Fibroblast of pulmonary artery (primary cell): Measurements from ENCODE around the gene SPPL2C.

Experiments used
- DNase-seq: peaks from one replicate; pipeline ENCODE4 v3.0.0-alpha.2; 2010; ENCODE audit warnings: low read depth
- H3K4me3 ChIP-seq: replicated peaks from 2 replicates; pipeline ENCODE4 v1.5.1; 2011; ENCODE audit warnings: low read depth, mild to moderate bottlenecking, control low read depth, low read length, moderate library complexity
- CTCF ChIP-seq: IDR thresholded peaks from 2 replicates; pipeline ENCODE4 v1.5.1; 2011; ENCODE audit warnings: mild to moderate bottlenecking, control low read depth, low read length, inconsistent platforms; ENCODE audit errors: missing control alignments

SPPL2C gene

GRCh38 chr17:45813048-45813725 is 31.5 kb upstream of the SPPL2C start:
- no peak overlapping the region for H3K4me3 ChIP-seq
- TF ChIP-seq CTCF, result peak; percentile 7

GRCh38 chr17:45814622-45815606 is 29.8 kb upstream of the SPPL2C start:
- DNase-seq, result no peak
- TF ChIP-seq CTCF, result no peak
- no peak overlapping the region for H3K4me3 ChIP-seq

More at GRCh38 chr17:45813048-45813725, 31.5 kb upstream of the SPPL2C start:
- DNase-seq, result no peak

- no peak for DNase-seq
- no peak for TF ChIP-seq CTCF
- no peak overlapping the region for H3K4me3 ChIP-seq
Measured at GRCh38 chr17:45815752-45816151, 28.9 kb upstream of the SPPL2C start.

GRCh38 chr17:45818041-45818440 is 26.6 kb upstream of the SPPL2C start:
- no peak for DNase-seq
- TF ChIP-seq CTCF, result no peak
- no peak overlapping the region for H3K4me3 ChIP-seq

- no peak for TF ChIP-seq CTCF
- DNase-seq, result no peak
- H3K4me3 ChIP-seq, result no peak overlapping the region
Measured at GRCh38 chr17:45818699-45819098, 26.0 kb upstream of the SPPL2C start.

GRCh38 chr17:45819632-45820031 is 25.0 kb upstream of the SPPL2C start:
- DNase-seq, result no peak
- TF ChIP-seq CTCF, result no peak
- H3K4me3 ChIP-seq, result no peak overlapping the region
